Neuronal stem cell (in vitro differentiated cells): ENCODE data around the gene CDH13.

ENCODE experiments used
- DNase-seq: peaks from one replicate; pipeline ENCODE4 v3.0.0-alpha.2; 2013; ENCODE audit warnings: low spot score
- H2AFZ ChIP-seq: one replicate; pipeline ENCODE4 v1.6.1; 2013; ENCODE audit warnings: mild to moderate bottlenecking, low read length, inconsistent platforms
- H2AK5ac ChIP-seq: 2 replicates; pipeline ENCODE4 v1.6.1; 2013; ENCODE audit warnings: low read depth, mild to moderate bottlenecking, inconsistent platforms, low read length, moderate library complexity, mixed read lengths
- H2BK120ac ChIP-seq: 2 replicates; pipeline ENCODE4 v1.6.1; 2013; ENCODE audit warnings: low read depth, mild to moderate bottlenecking, inconsistent platforms, low read length, moderate library complexity, mixed read lengths
- H2BK12ac ChIP-seq: one replicate; pipeline ENCODE4 v1.6.1; 2013; ENCODE audit warnings: low read length, inconsistent platforms
- H2BK15ac ChIP-seq: 2 replicates; pipeline ENCODE4 v1.6.1; 2013; ENCODE audit warnings: mild to moderate bottlenecking, low read length, inconsistent platforms, mixed read lengths
- H2BK5ac ChIP-seq: one replicate; pipeline ENCODE4 v1.6.1; 2013; ENCODE audit warnings: inconsistent platforms, mild to moderate bottlenecking, low read length, moderate library complexity
- H3K14ac ChIP-seq: one replicate; pipeline ENCODE4 v1.6.1; 2013; ENCODE audit warnings: low read length, inconsistent platforms
- H3K18ac ChIP-seq: 2 replicates; pipeline ENCODE4 v1.6.1; 2013; ENCODE audit warnings: low read length, inconsistent platforms
- H3K23ac ChIP-seq: 2 replicates; pipeline ENCODE4 v1.6.1; 2013; ENCODE audit warnings: low read depth, mild to moderate bottlenecking, mixed read lengths, low read length, inconsistent platforms; ENCODE audit not compliant: poor library complexity
- H3K27ac ChIP-seq: replicated peaks from 3 replicates; pipeline ENCODE4 v1.5.1; 2013; ENCODE audit warnings: low read length, inconsistent platforms
- H3K27me3 ChIP-seq, 3 experiments: 2 replicates each; pipeline ENCODE4 v1.6.1; 2013; ENCODE audit warnings: low read length in 3 of 3, mild to moderate bottlenecking in 2 of 3, inconsistent platforms in 1 of 3, low read depth in 1 of 3, mixed read lengths in 1 of 3, moderate library complexity in 1 of 3; ENCODE audit not compliant: control insufficient read depth in 3 of 3, insufficient read depth in 3 of 3
- H3K36me3 ChIP-seq, 2 donors: replicated peaks in 1 of 2; 2 replicates each; pipeline ENCODE4 v1.6.1; 2013; ENCODE audit warnings: low read length in 2 of 2; ENCODE audit not compliant: control insufficient read depth in 2 of 2, insufficient read depth in 2 of 2
- H3K4ac ChIP-seq: 2 replicates; pipeline ENCODE4 v1.6.1; 2013; ENCODE audit warnings: inconsistent platforms, mild to moderate bottlenecking, low read length, moderate library complexity
- H3K4me1 ChIP-seq, 2 donors: 1 replicate in 1 of 2; 2 replicates in 1 of 2; pipeline ENCODE4 v1.6.1; 2013; ENCODE audit warnings: low read length in 2 of 2, low read depth in 1 of 2; ENCODE audit not compliant: control insufficient read depth in 2 of 2, insufficient read depth in 1 of 2
- H3K4me2 ChIP-seq: one replicate; pipeline ENCODE4 v1.6.1; 2013; ENCODE audit warnings: mild to moderate bottlenecking, low read length, inconsistent platforms; ENCODE audit not compliant: insufficient read depth, poor library complexity, severe bottlenecking
- H3K4me3 ChIP-seq, 2 donors: 2 replicates each; pipeline ENCODE4 v1.5.1; 2013; ENCODE audit warnings: low read length in 2 of 2, mild to moderate bottlenecking in 2 of 2, inconsistent platforms in 1 of 2, moderate library complexity in 1 of 2
- H3K79me1 ChIP-seq: one replicate; pipeline ENCODE4 v1.6.1; 2013; ENCODE audit warnings: low read depth, mild to moderate bottlenecking, inconsistent platforms, low read length, moderate library complexity
- H3K9ac ChIP-seq: one replicate; pipeline ENCODE4 v1.6.1; 2013; ENCODE audit warnings: mild to moderate bottlenecking, low read depth, low read length, inconsistent platforms; ENCODE audit not compliant: poor library complexity
- H3K9me3 ChIP-seq, 2 donors: replicated peaks in 1 of 2; 2 replicates each; pipeline versions ENCODE3 to v1.6.1; 2013; ENCODE audit warnings: low read length in 2 of 2, mild to moderate bottlenecking in 2 of 2, inconsistent platforms in 1 of 2, low read depth in 1 of 2, mixed read lengths in 1 of 2, moderate library complexity in 1 of 2; ENCODE audit not compliant: control insufficient read depth in 2 of 2, insufficient read depth in 1 of 2
- H4K8ac ChIP-seq: one replicate; pipeline ENCODE4 v1.6.1; 2013; ENCODE audit warnings: low read depth, mild to moderate bottlenecking, inconsistent platforms, low read length, moderate library complexity
- H4K91ac ChIP-seq: one replicate; pipeline ENCODE4 v1.6.1; 2013; ENCODE audit warnings: low read length, low read depth, mild to moderate bottlenecking, inconsistent platforms; ENCODE audit not compliant: poor library complexity
- WGBS, 2 donors: extraction: QIAGEN DNeasy Blood & Tissue Kit; methylation state at CpG; one replicate each; pipeline ENCODE4 v1.1.7; 2013; ENCODE audit warnings: missing lambda C conversion rate in 2 of 2, mixed read lengths in 1 of 2; ENCODE audit not compliant: insufficient read length in 2 of 2, insufficient replicate concordance in 1 of 2; ENCODE audit errors: extremely low coverage in 2 of 2; 5-methylcytosine and 5-hydroxymethylcytosine counted together

The CDH13 gene

GRCh38 chr16:83402160-83402814 is 775.5 kb downstream of the CDH13 start:
- H4K91ac ChIP-seq = no peak overlapping the region
- no peak overlapping the region for H3K4ac ChIP-seq
- H2BK15ac ChIP-seq = no peak overlapping the region
- no peak overlapping the region for H3K27ac ChIP-seq
- H3K9ac ChIP-seq = no peak overlapping the region
- H3K27me3 ChIP-seq = peaks cover 0 to 3% (median 0%) of the 10 kb centered on the region in 3 experiments
- no peak overlapping the region for H3K4me2 ChIP-seq
- H2BK5ac ChIP-seq = no peak overlapping the region
- no peaks in the 10 kb centered on the region for H3K79me1 ChIP-seq
- no peaks in the 10 kb centered on the region for H3K36me3 ChIP-seq
- no peak overlapping the region for H2AFZ ChIP-seq
- no peak overlapping the region for H3K14ac ChIP-seq
- no peak overlapping the region for H2AK5ac ChIP-seq
- DNase-seq = no peak
- H3K23ac ChIP-seq = no peak overlapping the region
- H3K18ac ChIP-seq = no peak overlapping the region
- no peak overlapping the region for H3K4me3 ChIP-seq
- H2BK120ac ChIP-seq = no peak overlapping the region
- H3K4me1 ChIP-seq = no peaks in the 10 kb centered on the region
- no peak overlapping the region for H4K8ac ChIP-seq
- H2BK12ac ChIP-seq = no peak overlapping the region
- H3K9me3 ChIP-seq = no peaks in the 10 kb centered on the region
- WGBS, 2 donors = no CpG with 5 or more reads among the region's 6 CpGs

GRCh38 chr16:83402967-83403366 is 776.2 kb downstream of the CDH13 start:
- Histone ChIP-seq H3K4me1 (no peaks in the 10 kb centered on the region), H2BK5ac (no peak overlapping the region), H3K23ac (no peak overlapping the region), H3K27me3 (peaks cover 0 to 3% (median 0%) of the 10 kb centered on the region in 3 experiments), H3K36me3 (no peaks in the 10 kb centered on the region), H3K79me1 (no peaks in the 10 kb centered on the region), H3K4ac (no peak overlapping the region), H3K14ac (no peak overlapping the region), H3K4me3 (no peak overlapping the region), H3K18ac (no peak overlapping the region), H4K91ac (no peak overlapping the region), H3K4me2 (no peak overlapping the region), H2BK12ac (no peak overlapping the region), H3K9ac (no peak overlapping the region), H2AFZ (no peak overlapping the region), H4K8ac (no peak overlapping the region), H2AK5ac (no peak overlapping the region), H2BK120ac (no peak overlapping the region), H3K9me3 (no peaks in the 10 kb centered on the region), H2BK15ac (no peak overlapping the region), H3K27ac (no peak overlapping the region)
- WGBS, 2 donors = no CpG with 5 or more reads among the region's 4 CpGs
- DNase-seq = no peak

- H3K4ac ChIP-seq = no peak overlapping the region
- H2BK12ac ChIP-seq = no peak overlapping the region
- H2BK15ac ChIP-seq = no peak overlapping the region
- H2AFZ ChIP-seq = no peak overlapping the region
- H2BK120ac ChIP-seq = no peak overlapping the region
- no peak overlapping the region for H2AK5ac ChIP-seq
- no peak for DNase-seq
- H3K14ac ChIP-seq = no peak overlapping the region
- no peaks in the 10 kb centered on the region for H3K4me1 ChIP-seq
- WGBS, 2 donors = no CpG with 5 or more reads among the region's 2 CpGs
- no peak overlapping the region for H3K18ac ChIP-seq
- H2BK5ac ChIP-seq = no peak overlapping the region
- no peak overlapping the region for H4K8ac ChIP-seq
- no peak overlapping the region for H3K9ac ChIP-seq
- no peak overlapping the region for H4K91ac ChIP-seq
- H3K4me2 ChIP-seq = no peak overlapping the region
- no peak overlapping the region for H3K4me3 ChIP-seq
- H3K23ac ChIP-seq = no peak overlapping the region
- H3K36me3 ChIP-seq = no peaks in the 10 kb centered on the region
- H3K27me3 ChIP-seq = peaks cover 0 to 3% (median 0%) of the 10 kb centered on the region in 3 experiments
- no peaks in the 10 kb centered on the region for H3K9me3 ChIP-seq
- H3K27ac ChIP-seq = no peak overlapping the region
- no peaks in the 10 kb centered on the region for H3K79me1 ChIP-seq
Measured at GRCh38 chr16:83403761-83404160, 777.0 kb downstream of the CDH13 start.

GRCh38 chr16:83404261-83404660 is 777.5 kb downstream of the CDH13 start:
- Histone ChIP-seq H3K27me3 (peaks cover 0 to 3% (median 0%) of the 10 kb centered on the region in 3 experiments), H3K9ac (no peak overlapping the region), H2BK15ac (no peak overlapping the region), H3K4me1 (no peaks in the 10 kb centered on the region), H3K9me3 (no peaks in the 10 kb centered on the region), H2BK12ac (no peak overlapping the region), H3K18ac (no peak overlapping the region), H4K8ac (no peak overlapping the region), H3K23ac (no peak overlapping the region), H2AK5ac (no peak overlapping the region), H3K4me2 (no peak overlapping the region), H3K27ac (no peak overlapping the region), H2BK120ac (no peak overlapping the region), H2BK5ac (no peak overlapping the region), H3K36me3 (no peaks in the 10 kb centered on the region), H3K79me1 (no peaks in the 10 kb centered on the region), H3K4ac (no peak overlapping the region), H3K4me3 (no peak overlapping the region), H4K91ac (no peak overlapping the region), H3K14ac (no peak overlapping the region), H2AFZ (no peak overlapping the region)
- WGBS, 2 donors = no CpG with 5 or more reads among the region's 3 CpGs
- no peak for DNase-seq
